Activated CD8-positive, alpha-beta T cell treated with anti-CD3 and anti-CD28 coated beads for 36 hours (primary cell): Measurements from ENCODE around the gene MCF2. TPM values are rescaled to one million over a fixed set of nuclear protein-coding genes. Genes with fewer than 3 reads are reported as not detected.

Experiments
- ATAC-seq: fragments of 200-7000 bp; cut with Tn5 transposase; one replicate; pipeline ENCODE4 v1.10.0; 2021; ENCODE audit warnings: mild to moderate bottlenecking, moderate library complexity
- CTCF ChIA-PET: fragments of 350-600 bp; sonication (Branson Sonifier 250); formaldehyde crosslinking; loops from one replicate; lab custom pipeline; 2021; ENCODE audit warnings: antibody characterized with exemption; lab: Charles Lee
- POLR2A ChIA-PET: fragments of 350-600 bp; sonication (Branson Sonifier 250); formaldehyde crosslinking; loops from one replicate; lab custom pipeline; 2021; ENCODE audit warnings: antibody characterized with exemption; lab: Charles Lee
- DNase-seq: peaks from one replicate; pipeline ENCODE4 v3.0.0-alpha.2; 2020
- H3K27ac Mint-ChIP-seq: one replicate; pipeline ENCODE4 v1.8.0; 2021; ENCODE audit warnings: mild to moderate bottlenecking, mixed read lengths
- H3K27me3 Mint-ChIP-seq: one replicate; pipeline ENCODE4 v1.8.0; 2021; ENCODE audit warnings: mixed read lengths
- H3K36me3 Mint-ChIP-seq: one replicate; pipeline ENCODE4 v1.8.0; 2021; ENCODE audit warnings: low read depth, mixed read lengths
- H3K4me1 Mint-ChIP-seq: one replicate; pipeline ENCODE4 v1.8.0; 2021; ENCODE audit warnings: low read depth, mixed read lengths
- H3K4me3 Mint-ChIP-seq: one replicate; pipeline ENCODE4 v1.8.0; 2021; ENCODE audit warnings: mild to moderate bottlenecking, moderate library complexity, mixed read lengths
- H3K9me3 Mint-ChIP-seq: one replicate; pipeline ENCODE4 v1.8.0; 2021; ENCODE audit warnings: mixed read lengths
- intact Hi-C: fragments of 100-400 bp; cut with micrococcal nuclease; formaldehyde crosslinking; loops from one replicate; pipeline ENCODE4 v1.10.0; 2022
- total RNA-seq, 2 experiments: library from RNA; stranded (reverse); gene quantifications; one replicate each; pipeline ENCODE4 v1.2.3, GENCODE V29; 2021
- TF ChIP-seq, protein P1 (sequence below): fragments of 200-600 bp; IDR thresholded peaks from one replicate; pipeline ENCODE4 v1.8.0; 2022; ENCODE audit warnings: antibody characterized with exemption, mild to moderate bottlenecking

The MCF2 gene
- total RNA-seq, 2 experiments from 2014 or later, result 0.56 to 0.59 TPM

GRCh38 chrX:139542652-139543051 lies 165.3 kb downstream of the MCF2 start:
- Mint-ChIP-seq H3K27me3 (no peaks in the 10 kb centered on the region), H3K4me3 (no peak overlapping the region), H3K27ac (no peak overlapping the region), H3K9me3 (no peaks in the 10 kb centered on the region), H3K36me3 (no peaks in the 10 kb centered on the region), H3K4me1 (no peaks in the 10 kb centered on the region)
- ChIA-PET CTCF (no interaction called here), POLR2A (no interaction called here)
- intact Hi-C loops, result no loop called here
- TF ChIP-seq, protein P1, sequence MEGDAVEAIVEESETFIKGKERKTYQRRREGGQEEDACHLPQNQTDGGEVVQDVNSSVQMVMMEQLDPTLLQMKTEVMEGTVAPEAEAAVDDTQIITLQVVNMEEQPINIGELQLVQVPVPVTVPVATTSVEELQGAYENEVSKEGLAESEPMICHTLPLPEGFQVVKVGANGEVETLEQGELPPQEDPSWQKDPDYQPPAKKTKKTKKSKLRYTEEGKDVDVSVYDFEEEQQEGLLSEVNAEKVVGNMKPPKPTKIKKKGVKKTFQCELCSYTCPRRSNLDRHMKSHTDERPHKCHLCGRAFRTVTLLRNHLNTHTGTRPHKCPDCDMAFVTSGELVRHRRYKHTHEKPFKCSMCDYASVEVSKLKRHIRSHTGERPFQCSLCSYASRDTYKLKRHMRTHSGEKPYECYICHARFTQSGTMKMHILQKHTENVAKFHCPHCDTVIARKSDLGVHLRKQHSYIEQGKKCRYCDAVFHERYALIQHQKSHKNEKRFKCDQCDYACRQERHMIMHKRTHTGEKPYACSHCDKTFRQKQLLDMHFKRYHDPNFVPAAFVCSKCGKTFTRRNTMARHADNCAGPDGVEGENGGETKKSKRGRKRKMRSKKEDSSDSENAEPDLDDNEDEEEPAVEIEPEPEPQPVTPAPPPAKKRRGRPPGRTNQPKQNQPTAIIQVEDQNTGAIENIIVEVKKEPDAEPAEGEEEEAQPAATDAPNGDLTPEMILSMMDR, result no peak
- ATAC-seq (no peak), DNase-seq (no peak)

DNA sequence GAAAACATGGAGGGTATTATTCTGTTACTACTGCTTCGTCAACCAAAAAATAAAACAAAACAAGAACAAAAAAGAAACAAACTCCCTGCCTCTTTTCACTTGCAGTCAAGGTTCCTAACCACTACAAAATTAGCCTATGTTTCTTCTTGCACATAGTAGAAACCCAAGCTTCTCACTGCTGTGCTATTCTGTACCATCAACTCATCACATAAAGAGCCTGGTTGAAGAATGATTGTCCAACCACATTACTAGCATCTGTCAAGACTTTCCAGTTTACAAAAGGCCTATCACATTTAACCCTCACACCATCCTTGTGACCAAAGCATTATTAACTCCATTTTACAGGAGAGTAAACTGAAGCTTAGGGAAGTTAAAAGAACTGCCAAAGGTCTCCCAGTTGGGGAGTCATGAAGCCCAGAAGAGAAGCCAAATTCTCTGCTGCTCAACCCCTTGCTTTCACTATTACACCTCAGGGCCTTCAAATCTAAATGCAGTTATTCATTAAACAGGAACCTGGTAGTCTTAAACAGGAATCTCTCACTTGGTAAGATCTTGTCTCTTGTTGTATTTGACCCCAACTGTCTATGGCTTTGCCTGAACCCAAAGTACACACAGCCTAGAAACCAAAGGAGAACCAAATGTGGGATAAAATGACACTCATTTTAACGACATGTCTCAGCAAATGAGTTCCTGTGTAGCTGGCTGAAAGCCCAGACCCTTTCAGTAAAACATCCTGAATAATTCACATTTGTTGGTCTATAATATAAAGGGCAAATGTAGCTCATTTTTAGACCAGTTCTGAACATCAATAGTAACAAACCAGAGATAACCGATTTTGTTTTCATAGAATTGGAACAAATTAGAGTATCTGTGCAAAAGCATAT lies 168.8 kb downstream of the MCF2 start:
- ChIA-PET POLR2A (no interaction called here), CTCF (no interaction called here)
- H3K27ac Mint-ChIP-seq, result no peak overlapping the region
- H3K4me3 Mint-ChIP-seq, result no peak overlapping the region
- no peak for ATAC-seq
- DNase-seq, result no peak
- no peaks in the 10 kb centered on the region for H3K27me3 Mint-ChIP-seq
- H3K9me3 Mint-ChIP-seq, result no peaks in the 10 kb centered on the region
- H3K36me3 Mint-ChIP-seq, result no peaks in the 10 kb centered on the region
- intact Hi-C loops, result no loop called here
- TF ChIP-seq, protein P1, result no peak
- H3K4me1 Mint-ChIP-seq, result no peaks in the 10 kb centered on the region

- TF ChIP-seq, protein P1, result no peak
- Mint-ChIP-seq H3K4me1 (no peaks in the 10 kb centered on the region), H3K27ac (no peak overlapping the region), H3K9me3 (no peaks in the 10 kb centered on the region), H3K36me3 (no peaks in the 10 kb centered on the region), H3K4me3 (no peak overlapping the region), H3K27me3 (no peaks in the 10 kb centered on the region)
- ATAC-seq (no peak), DNase-seq (no peak)
- intact Hi-C loops, result no loop called here
- POLR2A ChIA-PET, result no interaction called here
- CTCF ChIA-PET, result no interaction called here
Measured at GRCh38 chrX:139533444-139533843, 174.5 kb downstream of the MCF2 start.

DNA sequence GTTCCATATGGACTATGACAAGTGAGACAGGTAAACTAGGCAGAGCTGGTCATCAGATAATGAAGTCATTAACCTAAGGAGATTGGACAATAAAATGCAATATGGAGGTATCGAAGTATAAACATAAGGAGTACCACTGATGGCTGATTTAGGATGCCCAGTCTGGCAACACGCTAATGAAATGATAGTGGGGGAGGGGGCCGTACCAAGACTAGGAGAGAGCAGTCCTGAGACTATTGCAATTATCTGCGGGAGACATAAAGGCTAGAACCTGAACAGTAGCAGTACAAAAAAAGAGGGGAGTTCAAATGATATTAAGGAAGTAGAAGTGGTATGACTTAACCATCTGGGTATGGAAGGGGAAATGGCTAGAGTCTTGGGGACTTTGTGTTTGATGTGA lies 175.1 kb downstream of the MCF2 start:
- Mint-ChIP-seq H3K27me3 (no peaks in the 10 kb centered on the region), H3K27ac (no peak overlapping the region), H3K4me3 (no peak overlapping the region), H3K9me3 (no peaks in the 10 kb centered on the region), H3K36me3 (no peaks in the 10 kb centered on the region), H3K4me1 (no peaks in the 10 kb centered on the region)
- intact Hi-C loops, result no loop called here
- no peak for DNase-seq
- ATAC-seq, result no peak
- ChIA-PET POLR2A (no interaction called here), CTCF (no interaction called here)
- TF ChIP-seq, protein P1, result no peak

Other genes starting within 250 kb of the MCF2 start
- not detected for gene F9, start 177.4 kb downstream of the MCF2 start, total RNA-seq
- 10 to 100 TPM; 19.3 to 27.0 TPM for gene ATP11C, start 224.9 kb upstream of the MCF2 start, total RNA-seq